HPDE6-E6E7 (cell line): ENCODE results near the gene HNRNPC.
"Not testable (repeated sequence)": the region's sequence is repeated elsewhere in the genome, so short reads cannot be mapped to it uniquely, and the experiment has no call there.

ENCODE experiments used
- DNase-seq: peaks from one replicate; pipeline ENCODE4 v3.0.0; 2011; ENCODE audit warnings: missing footprints; ENCODE audit errors: extremely low spot score

The HNRNPC gene

DNA sequence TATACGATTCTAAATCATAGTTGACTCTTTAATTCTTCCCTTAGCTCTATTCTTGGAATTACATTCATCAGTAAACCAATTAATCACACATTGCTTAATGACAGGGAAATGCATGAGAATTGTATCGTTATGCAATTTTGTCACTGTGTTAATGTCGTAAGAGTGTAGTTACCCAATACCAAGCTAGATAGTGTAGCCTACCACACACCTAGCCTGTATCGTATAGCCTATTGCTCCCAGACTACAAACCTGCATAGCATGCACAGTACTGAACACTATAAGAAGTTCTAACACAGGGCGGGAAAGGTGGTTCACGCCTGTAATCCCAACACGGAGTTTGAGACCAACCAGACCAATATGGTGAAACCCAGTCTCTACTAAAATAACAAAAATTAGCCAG lies 24.7 kb downstream of the HNRNPC start:
- no peak for DNase-seq

DNA sequence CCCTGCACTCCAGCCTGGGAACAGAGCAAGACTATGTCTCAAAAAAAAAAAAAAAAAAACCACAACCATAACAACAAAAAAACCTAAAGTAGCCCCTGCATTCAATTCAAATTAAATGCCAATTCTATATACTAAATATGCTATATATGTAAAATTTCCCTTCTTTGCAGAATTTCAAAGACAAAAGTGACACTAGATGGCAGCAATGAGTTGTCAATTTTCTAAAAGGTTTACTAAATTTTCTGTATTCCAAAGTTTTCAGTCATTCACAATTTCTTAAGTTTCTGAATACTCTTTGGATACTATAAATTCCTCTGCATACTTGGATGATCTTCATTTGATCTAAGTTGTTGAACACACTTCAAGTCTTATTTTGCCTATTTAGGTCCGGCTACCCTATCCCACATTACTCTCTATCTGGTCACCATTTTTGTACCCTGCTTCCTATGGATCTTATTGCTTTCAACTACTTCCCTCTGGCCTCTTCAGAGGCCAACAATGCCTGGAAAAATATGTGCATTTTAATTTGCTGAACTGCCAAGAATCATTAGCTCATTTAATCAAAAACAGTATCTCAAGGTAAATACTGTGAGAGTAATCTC lies 27.9 kb downstream of the HNRNPC start:
- DNase-seq = no peak

DNA sequence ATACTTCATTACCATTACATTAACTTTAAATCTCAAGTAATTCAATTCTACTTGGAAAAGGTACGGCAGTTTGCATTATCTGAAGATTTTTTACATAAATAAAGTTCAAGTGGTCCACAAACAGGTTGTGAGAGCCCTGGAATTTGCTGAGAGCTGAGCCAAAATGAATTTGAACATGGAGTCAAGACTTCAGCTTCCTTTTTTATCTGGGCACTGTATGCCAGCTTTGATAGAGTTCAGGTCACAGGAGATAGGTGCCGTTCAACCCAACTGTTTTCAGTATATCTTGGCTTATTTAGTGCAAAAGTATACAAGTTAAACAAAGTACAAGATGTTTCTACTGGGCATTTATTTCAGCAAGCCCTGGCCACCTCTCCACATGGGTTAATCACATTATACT lies 28.8 kb downstream of the HNRNPC start:
- DNase-seq = no peak

DNA sequence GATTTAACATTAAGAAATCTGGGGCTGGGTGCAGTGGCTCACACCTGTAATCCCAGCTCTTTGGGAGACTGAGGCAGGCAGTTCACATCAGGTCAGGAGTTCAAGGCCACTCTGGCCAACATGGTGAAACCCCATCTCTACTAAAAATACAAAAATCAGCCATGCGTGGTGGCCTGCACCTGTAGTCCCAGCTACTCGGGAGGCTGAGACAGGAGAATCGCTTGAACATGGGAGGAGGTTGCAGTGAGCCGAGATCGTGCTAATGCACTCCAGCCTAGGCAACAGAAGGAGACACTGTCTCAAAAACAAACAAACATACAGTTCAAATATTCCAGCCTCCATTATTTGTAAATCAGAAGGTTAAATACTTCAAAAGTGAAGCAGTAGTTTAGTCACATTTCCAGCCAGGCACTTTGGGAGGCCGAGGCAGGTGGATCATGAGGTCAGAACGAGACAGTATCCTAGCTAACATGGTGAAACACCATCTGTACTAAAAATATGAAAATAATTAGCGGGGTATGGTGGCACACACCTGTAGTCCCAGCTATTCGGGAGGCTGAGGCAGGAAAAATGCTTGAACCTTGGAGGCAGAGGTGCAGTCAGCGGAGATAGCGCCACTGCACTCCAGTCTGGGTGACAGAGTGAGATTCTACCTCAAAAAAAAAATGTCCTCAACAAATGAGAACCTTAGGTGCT lies 30.3 kb downstream of the HNRNPC start:
- DNase-seq = no peak

DNA sequence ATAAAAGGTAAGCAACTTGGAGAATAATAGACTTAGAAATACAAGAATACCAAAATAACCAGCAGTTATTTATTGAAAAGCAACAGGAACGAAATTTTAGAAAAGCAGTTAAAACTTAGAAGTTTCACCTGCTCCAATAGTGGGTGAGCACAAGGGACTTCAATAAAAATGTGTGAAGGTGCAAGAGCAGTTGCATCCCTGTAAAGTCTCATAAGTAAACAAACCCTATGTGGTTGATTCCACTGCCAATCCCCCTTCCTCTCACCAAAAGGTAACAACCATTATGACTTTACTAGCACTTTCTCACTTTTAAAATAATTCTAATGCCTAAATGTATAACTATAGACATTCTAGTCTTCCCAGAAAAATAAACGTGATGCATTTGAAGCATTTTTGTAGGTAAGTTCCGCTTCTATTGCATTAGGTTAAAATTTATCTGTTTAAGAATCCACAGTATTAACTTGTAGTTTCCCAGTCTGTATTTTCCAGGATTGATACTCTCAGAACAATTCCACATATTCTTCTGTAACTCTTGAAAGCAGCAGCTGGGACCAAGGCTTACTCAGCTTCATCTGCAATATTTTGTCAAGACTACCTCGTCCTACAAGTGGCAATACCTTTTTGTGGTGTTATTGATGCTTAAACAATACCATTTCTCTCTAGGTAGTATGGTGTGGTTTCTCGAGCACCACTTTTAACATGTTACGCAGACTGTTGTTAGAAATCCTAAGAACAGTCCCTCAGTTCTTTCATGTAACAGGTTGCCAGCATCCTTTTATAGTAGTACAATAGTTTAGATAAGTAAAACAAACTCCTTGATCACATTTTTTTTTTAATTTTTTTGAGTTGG lies 32.1 kb downstream of the HNRNPC start:
- no peak for DNase-seq

GRCh38 chr14:21234112-21234511 lies 35.1 kb downstream of the HNRNPC start:
- DNase-seq = no peak

GRCh38 chr14:21233457-21234076 lies 35.7 kb downstream of the HNRNPC start:
- DNase-seq = no peak

GRCh38 chr14:21231020-21231652 lies 38.1 kb downstream of the HNRNPC start:
- no peak for DNase-seq

DNA sequence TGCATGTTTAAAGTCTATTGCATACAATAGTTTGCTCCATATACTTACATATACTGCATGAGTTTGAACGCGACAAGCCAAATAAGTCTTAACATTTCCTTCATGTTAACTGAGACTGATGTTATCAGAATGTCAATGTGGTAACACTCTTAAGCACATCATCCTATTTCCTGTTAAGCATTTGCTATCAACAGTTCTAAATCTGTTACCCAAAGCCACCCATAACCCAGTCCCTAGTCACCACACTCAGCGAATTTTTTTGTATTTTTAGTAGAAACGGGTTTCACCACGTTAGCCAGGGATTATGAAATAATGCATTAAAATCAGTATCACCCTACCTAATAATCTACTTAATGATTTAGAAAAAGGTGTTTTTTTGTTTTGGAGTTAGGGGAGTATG lies 39.4 kb downstream of the HNRNPC start:
- no peak for DNase-seq

GRCh38 chr14:21227981-21228380 lies 41.3 kb downstream of the HNRNPC start:
- no peak for DNase-seq

DNA sequence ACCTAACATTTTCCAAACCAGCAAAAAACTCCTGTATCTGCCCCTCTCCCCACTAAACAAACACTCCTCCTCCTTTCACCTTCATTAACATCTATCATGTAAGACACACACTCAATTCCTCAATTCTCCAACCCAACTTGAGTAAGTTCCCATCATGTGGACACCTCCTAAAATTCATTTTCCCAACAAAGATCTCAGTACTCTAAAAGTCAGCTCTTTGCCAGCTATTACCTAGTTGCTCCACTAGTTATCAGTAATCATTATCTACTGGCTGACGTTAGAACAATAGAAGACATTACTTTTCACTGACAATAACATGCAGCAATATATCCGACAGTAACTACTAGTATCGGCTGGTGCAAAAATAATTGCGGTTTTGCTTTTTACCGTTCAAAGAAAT lies 42.1 kb downstream of the HNRNPC start:
- DNase-seq = no peak

- DNase-seq = no peak
Measured at GRCh38 chr14:21226467-21226866, 42.8 kb downstream of the HNRNPC start.

DNA sequence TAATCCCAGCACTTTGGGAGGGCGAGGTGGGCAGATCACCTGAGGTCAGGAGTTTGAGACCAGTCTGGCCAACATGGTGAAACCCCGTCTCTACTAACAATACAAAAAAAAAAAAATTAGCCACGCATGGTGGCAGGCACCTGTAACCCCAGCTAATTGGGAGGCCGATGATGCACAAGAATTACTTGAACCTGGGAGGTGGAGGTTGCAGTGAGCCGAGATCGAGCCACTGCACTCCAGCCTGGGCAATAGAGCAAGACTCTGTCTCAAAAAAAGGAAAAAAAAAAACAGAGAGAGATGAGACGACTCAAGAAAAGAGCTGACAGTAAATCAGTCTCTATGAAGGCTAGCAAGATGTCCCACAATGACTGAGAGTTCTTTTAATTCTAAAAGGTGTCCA lies 44.1 kb downstream of the HNRNPC start:
- not testable (repeated sequence) for DNase-seq

GRCh38 chr14:21220874-21221477 lies 48.3 kb downstream of the HNRNPC start:
- no peak for DNase-seq

DNA sequence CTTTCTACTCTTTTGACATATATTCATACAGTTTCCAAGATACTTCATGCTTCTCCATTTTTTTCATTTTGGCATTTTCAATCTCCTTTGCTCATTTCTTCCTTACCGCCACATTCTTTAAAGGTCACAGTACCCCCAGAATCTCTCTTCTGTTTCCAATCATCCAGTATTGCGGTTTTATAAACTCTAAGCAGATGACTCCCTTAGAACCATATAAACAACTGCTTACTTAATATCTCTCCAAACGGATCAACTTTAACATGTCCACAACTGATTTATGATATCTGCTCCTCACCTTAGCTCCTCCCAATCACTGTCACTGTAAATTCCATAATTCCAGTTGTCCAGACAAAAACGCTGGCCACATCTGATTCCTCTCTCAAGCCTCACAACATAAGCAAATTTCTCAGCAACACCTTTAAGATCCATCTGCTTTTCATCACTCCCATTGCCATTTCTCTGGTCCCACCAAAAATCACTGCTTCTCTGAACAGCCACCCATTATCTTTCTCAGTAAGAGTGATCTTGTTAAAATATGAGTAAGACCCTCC lies 49.6 kb downstream of the HNRNPC start:
- DNase-seq = no peak

DNA sequence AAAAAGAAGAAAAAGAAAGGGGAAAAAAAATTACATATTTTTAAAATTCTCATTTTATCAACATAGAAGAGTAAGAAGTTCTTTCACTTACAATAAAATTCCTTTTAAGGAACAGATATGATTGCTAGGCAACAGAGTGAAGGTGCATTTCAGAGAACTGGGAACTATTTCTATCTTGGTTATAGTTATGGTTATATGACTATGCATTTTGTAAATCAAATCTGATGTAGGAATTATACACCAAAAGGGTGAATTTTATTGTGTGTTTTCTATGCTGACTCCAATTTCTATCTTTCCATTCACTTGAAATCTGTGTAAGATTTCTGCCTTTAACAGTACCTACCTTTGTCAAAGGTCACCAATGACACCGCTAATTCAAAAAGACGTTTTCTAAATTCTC lies 50.1 kb downstream of the HNRNPC start:
- DNase-seq = no peak

DNA sequence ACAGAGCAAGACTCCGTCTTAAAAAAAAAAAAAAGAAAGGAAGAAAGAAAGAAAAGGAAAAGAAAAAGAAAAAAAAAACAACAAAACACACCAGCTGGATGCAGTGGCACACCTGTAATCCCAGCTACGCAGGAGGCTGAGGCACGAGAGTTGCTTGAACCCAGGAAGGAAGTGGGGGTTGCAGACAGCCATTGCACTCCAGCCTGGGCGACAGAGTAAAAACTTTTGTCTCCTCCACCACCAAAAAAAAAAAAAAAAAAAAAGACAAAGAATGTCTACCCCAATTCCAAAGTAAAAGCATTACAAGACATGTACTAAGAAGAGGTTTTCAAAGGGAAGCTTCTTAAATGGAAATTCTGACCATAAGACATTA lies 53.4 kb downstream of the HNRNPC start:
- no peak for DNase-seq

DNA sequence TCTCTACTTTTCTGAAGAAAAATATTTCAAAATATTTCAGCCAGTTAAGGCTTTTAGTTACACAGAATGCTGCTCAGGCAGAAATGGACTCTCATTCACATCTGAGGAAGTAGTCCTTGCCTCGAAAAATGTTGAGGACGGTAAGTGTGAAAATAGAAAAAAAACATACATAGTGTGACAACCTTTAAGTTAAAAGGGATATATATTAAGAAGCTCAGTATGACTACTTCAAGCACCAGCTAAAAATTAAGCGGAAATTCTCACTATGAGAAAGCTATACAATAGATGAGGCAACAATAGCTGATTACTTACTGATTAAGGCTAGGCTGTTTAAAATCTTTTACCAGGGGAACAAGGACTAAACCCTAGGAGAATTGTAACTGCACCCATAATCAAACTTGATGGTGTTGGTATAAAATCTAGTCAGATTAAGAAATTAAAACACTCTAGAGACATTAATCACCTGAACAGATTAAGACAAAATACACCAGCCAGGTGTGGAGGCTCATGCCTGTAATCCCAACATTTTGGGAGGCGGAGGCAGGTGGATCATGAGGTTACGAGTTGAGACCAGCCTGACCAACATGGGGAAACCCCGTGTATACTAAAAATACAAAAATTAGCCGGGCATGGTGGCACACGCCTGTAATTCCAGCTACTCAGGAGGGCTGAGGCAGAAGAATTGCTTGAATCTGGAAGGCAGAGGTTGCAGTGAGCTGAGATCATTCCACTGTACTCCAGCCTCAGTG lies 53.9 kb downstream of the HNRNPC start:
- no peak for DNase-seq

GRCh38 chr14:21213652-21214051 lies 55.6 kb downstream of the HNRNPC start:
- no peak for DNase-seq

DNA sequence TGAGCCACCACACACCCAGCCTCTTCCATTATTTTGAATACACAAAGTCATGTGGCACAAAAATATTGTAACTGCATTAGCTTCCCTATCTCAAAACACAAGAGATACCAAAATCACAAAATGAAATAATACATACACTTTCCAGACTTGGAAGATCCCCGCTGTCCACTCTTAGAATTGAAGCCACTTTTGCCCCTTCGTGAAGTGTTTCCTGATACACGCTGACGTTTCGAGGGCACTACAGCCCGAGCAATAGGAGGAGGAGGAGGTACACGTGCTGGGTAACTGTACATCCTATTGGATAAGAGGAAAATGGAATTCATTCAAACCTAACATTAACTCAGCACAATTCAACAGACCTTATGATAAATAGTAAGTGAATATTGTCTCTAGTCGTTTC lies 56.4 kb downstream of the HNRNPC start:
- not testable (repeated sequence) for DNase-seq

DNA sequence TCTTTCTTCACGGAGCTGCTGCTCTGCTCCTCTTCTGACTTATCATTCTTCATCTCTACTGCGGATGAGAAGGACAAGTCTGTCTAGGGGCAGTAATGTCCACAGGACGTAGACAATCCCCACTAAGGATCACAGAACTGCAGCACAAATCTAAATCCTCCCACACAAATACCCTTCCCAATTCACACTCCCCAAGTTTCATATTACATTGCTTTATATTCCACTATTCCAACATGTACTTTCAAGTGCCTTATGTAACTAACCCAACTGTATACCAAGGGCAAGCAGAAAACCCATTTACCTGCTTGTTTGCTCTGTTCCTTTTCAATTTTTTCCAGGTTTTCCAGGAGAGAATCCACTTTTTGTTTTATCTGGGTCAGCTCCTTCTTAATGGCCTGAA lies 57.7 kb downstream of the HNRNPC start:
- DNase-seq = no peak
